NCI-H774 (cell line): ENCODE measurements around the gene TRPC3.

Experiments used
- DNase-seq: peaks from one replicate; lab custom pipeline; 2025; lab: John Stamatoyannopoulos, UW

The TRPC3 gene

DNA sequence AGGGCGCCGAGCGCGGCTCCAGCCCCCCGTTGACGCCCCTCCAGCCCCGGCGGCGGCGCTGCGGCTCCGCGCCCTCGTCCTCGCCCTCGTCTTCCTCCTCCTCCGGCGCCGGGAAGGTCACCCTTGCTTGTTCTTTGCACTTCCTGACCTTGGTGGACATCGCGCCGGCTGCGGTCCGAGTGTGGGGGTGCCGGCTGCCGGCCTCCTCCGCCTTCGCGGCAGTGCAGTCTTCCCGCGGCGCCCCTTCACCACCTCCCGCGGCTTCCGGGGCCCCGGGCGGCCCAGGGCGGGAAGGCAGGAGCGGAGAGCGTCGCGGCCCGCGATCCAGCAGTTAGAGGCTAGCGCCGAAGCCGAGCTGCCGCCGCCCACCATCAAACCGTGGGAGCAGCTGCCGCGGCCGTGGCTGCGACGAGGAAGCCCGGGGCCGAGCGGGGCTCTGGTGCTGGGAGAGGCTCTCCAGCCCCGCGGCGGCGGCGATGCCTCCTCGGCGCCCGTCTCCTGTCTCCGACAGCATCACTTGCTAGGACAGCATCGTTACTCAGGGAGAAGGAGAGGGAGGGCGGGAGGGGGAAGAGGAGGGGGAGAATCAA is at the start of gene TRPC3:
TRPC3 (minus strand) TSS at position 540 of the 590 bp plus-strand sequence; CDS start at position 160, 380 bp downstream.
- no peak for DNase-seq

DNA sequence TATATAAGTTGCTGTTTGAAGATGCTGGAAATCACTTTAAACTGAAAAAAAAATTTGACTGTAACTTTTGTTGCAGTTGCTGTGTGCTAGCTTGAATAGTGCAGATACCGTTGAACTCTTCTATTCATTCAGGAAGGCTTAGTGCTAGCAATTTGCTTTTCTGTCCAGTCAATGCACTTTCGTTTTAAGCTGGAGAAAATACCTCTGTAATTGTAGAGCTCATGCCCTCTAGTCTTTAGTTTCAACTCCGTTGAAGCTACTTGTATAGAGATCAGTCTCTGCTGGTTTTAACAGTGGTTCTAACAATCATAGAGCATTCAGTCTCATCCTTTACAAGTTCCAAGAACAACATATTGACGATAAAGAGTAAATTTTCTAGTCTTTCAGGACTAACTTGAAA is 49.0 kb upstream of the TRPC3 start:
- DNase-seq = no peak

DNA sequence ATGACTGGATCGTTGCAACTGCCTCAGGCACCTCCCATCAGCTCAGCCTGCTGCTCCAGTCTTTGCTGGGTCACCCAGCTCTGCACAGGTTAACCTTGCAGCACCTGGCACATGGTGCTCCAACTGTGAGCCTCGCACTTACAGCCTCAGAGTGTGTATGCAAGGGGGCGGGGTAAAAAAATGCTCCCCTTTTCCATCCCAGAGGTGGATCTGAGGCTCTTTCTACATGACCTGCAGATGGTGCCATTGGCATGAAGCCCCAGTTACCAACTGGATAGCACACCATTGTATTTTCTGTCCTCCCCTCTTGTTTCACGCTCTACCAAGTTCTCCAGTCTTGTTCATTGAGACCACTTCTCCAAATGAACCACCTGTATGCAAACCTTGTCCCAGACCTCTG is 46.2 kb upstream of the TRPC3 start:
- DNase-seq = no peak

DNA sequence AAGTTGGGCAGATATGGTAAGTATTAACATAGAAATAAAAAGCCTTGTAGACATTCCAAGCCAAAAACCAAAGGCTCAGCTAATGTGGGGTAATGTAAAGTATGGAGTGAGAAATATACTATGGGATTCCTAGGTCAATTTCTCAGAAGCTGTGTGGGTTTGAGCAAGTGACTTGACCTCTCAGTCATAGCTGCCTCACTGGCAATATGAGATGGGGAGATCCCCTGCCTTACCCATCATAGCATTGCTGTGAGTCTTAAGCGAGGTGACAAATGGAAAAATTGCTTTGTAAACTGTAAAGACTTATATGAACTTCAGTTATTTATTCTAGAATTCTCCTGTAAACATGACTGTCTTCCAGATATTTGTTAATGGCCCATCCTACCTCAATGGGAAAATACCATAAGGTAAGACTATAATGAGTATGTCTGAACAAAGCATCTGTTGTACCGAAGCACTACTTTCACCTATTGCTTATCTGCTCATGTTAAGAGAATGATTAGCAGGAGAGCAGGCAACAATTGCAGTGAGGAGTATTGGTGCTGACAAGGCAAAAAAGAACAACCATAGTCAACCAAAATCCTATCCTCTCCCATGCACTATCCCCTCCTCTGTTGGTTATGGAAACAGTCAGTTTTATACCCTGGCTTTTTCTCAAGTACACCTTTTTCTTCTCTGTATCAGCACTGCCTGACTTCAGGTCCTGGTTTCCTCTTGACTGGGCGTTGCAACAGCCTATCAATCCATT is 44.1 kb upstream of the TRPC3 start:
- no peak for DNase-seq

DNA sequence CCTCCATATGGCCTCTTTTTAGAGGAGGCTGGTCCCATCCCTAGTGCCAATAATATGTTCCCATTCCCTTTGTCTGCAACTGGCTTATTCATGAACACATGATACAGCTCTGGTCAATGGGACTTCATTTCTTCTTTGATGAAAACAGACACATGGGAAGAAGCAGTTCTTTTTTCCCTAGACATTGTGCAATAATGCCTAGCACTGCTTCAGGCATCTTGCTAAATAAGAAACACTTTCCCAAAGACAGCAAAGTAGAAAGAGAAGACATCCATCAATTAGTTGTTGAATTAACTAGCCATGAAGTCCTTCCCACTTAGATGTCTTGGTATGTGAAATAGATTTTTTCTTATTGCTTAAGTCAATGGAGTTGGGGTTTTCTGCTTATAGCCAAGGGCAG is 40.1 kb upstream of the TRPC3 start:
- DNase-seq = no peak

DNA sequence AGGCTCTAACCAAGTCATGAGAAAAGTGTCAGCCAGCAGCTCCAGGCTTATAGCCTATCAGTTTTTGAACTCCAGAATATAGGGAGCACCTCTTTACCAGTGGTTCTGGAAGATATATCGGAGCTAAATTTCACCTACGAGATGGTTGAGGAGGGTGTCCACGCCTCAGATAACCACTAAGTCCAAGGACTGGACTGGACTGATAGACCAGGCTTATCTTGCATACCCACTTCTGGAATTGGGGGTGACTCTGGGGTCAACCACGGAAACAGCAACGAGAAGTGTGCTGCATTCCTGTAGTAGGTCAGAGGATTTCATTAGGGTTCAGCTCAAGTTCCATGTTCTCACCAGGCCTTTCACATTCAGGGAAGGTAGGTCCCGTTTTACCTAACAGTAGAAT is 38.6 kb upstream of the TRPC3 start:
- DNase-seq = no peak

DNA sequence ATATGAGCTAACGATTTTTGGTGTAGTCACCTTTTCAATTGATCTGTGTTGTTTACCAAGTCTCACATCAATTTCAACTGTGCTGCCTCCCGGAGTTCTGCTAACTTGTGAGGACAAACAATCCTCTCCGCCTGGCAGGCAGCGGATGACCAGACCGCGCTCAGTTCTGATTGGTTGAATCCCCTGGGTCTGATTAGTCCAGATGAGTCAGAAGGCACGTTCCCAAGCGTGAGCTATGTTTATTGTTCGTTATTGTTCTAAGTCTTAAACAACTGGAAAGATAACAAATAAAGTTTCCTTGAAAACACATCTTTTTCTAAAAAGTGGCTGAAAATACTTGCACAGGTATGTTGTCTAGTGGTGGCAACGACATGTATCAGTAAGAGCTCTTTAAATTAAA is 37.9 kb upstream of the TRPC3 start:
- no peak for DNase-seq

DNA sequence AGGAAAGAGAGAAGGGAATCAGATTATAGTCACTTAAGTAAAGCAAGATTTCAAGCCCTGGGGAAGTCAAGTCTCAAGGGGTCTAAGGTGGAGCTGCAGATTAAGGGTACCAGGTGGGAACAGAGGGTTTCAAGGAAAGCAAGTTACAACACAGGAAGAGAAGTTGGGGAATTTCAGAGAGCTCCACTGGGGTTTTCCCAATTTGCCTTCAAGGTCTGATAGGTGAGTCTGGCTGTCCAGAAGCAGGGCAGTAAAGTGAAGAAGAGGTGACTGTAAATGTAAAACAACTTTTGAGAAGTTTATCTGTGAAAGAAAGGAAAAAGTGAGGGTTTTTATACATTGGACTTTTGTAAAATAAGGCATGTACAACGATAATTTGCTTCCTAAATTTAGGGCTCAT is 37.1 kb upstream of the TRPC3 start:
- no peak for DNase-seq

DNA sequence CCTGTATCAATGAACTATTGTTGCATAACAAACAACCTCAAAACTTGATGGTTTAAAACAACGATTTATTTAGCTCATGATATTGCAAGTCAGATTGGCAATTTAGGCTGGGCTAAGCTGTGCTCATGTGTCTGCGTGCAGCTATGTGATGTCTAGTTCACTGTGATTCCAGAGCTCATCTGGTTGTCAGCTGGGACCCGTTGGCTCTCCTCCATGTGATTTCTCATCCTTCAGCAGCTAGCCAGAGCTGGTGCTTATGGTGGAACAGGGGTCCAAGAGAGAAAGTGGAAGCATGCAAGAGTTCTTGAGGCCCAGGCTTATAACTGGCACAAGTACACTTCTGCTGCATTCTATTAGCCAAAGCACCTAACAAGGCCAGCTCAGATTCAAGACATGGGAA is 28.8 kb upstream of the TRPC3 start:
- DNase-seq = no peak

DNA sequence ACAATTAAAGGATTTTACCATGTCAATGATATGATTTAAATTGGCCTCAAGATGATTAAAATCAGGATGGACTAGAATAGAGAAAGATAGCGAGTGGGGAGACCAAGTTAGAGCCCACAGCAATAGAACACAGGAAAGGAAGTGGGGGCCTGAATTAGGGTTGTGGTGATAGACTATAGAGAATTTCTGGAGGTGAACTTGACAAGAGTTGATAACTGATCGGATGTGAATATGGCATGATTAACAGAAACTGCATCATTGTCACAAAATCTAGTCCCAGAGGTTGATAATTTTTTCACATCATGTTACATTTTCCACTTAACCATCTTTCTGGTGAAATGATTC is 26.3 kb upstream of the TRPC3 start:
- no peak for DNase-seq

DNA sequence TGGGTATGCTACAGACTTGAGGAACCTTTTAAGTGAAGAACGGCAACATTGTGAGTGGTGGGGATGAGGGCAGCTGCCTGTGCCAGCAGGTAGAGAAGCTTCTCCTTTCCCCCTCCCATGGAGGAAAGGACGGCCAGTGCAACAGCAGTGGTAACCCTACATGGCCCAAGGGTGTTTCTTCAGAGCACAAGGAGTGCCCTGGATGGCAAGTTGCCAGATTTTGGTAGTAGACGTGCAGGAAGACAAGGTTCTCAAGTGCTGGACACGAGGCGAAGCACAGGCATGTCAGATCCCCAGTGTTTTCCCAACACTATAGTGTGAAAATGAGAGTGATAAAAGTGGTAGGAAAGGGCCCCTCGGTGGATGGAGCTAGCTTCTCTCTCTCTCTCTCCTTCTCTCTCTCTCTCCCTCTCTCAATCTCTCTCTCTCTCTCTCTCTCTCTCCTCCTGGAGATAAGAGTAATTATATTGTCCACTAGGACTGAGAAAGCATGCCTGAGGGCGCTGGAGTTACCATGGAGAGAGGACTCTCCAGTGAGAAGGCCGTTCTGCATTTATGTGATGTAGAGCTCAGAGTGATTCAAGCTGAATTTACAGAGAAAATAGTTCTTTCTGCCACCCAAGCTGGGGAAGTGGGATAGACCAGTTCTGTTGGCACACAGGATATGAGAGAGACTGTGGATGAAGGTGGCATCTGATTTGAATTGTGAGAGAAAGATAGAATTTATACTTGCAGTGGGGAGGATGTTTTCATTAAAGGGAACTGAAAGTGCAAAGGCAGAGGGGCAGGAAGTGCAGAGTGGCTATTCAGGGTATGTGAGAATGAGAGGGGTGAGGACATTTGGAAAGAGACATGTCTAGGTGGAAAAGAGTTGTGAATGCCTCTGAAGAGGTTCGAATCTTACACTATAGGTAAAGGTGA is 25.7 kb upstream of the TRPC3 start:
- DNase-seq = no peak

DNA sequence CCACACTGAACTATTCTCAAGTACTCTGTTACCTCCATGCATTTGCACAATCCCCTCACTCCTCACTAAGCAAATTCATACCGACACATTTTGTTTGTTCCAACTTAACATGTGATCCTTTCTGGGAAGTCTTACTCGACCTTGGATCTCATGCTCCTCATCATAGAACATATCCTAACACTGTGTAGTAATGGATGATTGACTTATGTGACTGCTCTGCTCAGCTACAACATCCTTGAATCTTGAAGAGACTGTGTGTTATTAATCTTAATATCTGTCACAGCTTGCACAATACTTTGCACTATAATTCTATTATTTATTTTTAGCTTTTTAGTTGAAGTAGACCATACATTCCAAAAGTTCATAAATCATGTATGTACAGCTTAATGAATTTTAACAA is 23.9 kb upstream of the TRPC3 start:
- DNase-seq = no peak

DNA sequence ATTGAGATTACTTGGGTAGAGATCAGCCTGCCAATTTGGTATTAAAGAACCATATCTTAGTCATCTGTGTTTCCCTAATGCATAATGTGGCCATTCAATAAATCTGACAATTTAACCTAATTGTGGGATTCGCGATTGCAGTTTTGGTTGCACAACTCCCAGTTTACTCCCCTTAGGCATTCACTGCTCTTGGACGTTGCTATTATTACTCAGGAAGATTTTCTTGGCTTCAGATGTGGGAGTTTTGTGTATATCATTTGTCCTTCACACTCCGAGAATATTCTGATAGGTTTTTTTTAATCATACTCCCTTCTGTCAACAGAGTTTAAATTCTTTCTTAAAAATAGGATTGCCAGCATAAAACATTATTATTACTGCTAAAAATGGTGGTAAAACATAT is 22.0 kb upstream of the TRPC3 start:
- no peak for DNase-seq

DNA sequence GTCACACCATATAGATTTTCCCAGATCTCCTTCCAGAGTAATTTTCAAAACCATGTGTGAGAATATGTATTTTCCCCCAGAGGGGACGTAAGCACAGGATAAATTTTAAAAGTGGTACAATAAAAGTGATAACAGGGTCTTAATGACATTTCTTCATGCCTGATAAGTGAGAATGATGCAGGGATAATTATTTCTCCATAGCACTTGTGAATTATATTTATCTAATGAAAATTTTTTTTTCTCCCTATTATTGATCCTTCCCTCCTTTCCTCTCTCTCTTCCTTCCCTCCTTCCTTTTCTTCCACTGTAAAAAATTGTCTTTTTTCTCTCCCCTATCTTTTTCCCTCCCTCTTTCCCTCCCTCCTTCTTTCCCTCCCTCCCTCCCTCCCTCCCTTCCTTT is 17.0 kb upstream of the TRPC3 start:
- no peak for DNase-seq

DNA sequence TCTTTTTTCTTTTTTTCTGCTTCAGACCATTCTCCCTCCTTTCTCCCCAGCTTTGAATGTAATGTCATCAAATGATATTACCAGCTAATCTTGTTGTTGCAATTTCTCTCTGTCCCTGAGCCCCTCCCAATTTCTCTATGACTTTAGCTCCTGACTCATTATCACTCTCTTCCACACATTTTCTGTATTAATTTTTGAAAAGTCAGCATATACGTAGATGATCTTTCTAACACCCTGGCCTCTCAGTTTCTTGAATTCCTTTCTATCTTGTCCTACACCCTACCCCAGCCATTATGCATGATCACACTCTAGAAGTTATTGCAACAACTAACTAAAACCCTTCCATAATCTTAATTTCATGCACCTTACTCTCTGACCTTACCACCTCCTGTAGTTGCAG is 13.1 kb upstream of the TRPC3 start:
- no peak for DNase-seq

DNA sequence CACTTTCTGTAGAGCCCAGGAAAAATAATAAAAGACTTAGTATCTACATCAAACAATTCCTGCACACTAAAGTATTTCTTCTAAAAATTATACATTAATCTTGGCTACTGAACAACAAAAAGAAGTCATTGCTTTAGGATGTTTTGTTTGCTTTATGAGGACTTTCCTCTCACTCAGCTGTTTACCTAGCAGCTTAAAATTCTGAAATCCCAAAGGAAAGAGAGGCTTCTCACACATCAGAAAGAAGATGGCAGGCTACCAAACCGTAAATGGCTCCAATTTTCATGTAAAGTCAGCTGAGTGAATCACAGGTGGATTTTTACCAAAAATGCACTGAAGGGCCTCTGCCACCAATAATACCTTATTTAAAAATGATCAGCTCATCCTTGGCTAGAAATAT is 9.0 kb upstream of the TRPC3 start:
- DNase-seq = no peak

DNA sequence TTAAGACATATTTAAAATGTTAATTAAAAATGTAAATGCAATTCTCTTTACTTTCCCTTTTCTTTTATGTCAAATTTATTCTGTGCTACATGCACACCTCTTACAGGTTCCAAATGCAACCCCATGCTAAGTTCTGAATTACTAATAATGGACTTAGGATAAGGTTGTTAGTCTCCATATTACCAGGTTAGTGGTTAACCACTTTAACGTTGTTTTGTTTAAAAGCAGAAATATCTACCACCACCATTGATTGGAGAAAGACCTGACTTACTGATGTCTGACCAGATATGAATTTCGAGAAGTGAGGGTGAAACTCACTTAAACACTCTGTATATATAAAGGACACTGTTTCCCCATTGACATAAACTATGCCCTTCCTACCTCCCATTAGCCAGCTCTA is 6.9 kb upstream of the TRPC3 start:
- DNase-seq = no peak

DNA sequence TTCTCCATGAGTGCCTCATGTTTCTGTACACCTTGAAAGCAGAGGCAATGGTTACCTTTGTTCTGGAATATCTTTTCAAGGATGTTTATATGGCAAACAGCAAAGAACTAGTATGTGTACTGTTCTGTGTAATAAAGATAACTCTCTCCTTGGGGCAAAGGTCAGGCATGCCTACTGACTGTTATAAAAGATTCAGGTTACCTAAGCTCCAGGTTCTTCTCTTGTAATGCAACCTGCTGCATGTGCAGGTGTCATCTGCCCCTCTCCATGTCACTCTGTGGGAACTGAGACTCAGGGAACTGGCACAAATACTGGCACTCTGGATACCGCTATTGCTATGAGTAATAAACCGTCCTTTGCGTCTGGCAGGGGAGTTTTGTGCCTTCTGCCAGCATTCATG is 5.4 kb upstream of the TRPC3 start:
- DNase-seq = no peak

DNA sequence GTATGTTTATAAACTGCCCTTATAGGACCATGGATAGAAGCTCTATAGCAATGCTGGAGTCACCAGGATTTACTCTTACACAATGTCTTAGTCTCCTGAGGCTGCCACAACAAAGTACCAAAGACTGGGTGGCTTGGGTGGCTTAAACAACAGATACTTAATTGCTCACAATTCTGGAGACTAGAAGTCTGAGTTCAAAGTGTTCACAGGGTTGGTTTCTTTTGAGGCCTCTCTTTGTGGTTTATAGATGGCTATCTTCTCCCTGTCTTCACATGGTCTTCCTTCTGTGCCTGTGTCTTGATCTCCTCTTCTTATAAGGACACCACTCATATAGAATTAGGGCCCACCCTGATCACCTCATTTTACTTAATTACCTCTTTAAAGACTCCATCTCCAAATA is 2.0 kb upstream of the TRPC3 start:
- no peak for DNase-seq

DNA sequence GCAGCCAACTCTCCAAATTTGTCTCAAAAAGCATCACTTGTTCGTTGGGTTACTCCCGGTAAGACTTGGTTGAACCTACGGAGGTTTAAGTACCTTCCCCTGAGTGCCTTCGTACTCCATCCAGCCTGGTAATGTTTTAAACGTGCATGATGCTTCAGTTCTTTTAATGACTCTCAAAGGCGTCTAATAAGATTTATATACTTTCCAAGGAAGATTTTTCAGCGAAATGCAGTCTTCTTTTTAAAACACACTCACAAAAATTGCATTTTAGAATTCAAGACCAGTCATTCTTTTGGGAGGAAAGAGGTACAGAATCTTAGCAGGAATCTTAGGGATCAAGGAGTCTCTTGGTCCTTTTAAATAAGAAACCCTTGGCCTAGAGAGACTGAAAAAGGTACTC is 430 bp upstream of the TRPC3 start:
- DNase-seq = no peak

DNA sequence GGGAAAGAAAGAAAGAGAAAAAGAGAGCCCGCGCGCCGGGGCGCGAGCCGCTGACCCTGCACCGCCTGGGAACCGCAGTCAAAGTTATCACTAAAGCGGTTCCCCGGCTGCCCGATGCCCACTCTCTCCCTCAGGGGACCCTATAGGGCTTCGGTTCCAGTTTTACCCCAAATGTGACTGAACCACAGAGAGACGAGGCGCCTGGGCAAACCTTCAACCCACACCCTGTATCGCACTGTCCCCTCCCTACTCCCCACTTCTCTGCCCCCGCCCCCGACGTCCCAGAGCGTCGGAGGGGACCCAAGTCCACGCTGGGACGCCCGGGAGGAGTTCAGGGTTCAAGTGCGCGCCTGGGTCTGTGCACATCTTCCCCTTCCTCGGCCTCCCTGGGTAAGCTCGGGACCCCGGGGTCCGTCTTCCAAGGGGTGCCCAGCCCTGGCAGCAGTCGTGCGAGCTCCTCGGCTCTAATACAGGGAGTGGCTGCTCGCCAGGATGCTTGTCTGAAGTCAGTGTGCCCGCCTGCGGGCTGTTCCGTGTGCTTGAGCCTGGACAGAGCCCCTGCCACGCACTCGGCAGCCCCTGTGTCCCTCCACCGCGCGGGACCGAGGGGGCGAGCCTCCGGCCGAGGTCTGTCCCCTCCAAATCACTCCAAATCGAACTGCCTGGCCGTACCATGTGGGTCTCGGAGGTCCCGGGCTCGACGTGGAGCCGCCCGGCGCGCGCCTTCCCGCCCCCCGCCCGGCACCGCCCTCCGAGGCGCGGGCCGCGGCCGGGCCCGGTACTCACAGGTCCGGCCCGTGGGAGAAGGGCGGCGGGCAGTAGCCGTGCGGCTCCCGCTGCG is 960 bp downstream of the TRPC3 start:
- no peak for DNase-seq

DNA sequence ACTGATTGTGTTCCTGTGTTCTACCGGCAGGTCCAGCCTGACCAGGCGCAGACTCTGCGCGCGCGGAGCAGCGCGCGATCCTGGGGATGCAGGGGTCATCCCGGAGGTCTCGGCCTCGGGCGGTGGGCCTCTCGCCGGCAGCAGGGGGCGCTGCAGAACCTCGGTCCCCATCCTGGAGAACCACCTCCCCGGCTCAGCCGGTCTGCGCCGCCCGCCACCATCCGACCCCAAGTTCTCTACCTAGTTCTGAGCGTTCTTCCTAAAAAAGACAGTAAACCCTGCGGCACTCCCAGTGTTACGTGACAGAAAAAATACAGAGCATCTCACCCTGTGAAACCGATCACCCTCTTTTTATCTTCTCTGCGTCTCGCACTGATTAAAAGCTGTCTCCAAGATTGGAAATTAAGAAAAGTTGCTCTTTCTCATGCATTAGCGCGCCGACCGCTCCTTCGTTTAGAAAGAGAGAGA is 1.6 kb downstream of the TRPC3 start:
- no peak for DNase-seq
